ENCODE measurements around the gene CDKN2A.

GRCh38 chr9:21966140-21966851 is 27.9 kb downstream of the CDKN2A start:
- TF ChIP-seq CTCF (IDR thresholded peaks at IDR 0.05) (no peak), POLR2A (IDR thresholded peaks at IDR 0.05) (no peak)
